Measurements from ENCODE around the gene DENND4A. TPM values are rescaled to one million over a fixed set of nuclear protein-coding genes. Genes with fewer than 3 reads are reported as not detected.
A peak's percentile ranks its signal among the peaks of the same experiment; 100 is the strongest.

DENND4A gene
- total and polyA plus RNA-seq, 9 of the 15 experiments (the other 6 are each of a cell fraction or from before 2014, with no cell fraction given) = 6.8 to 32.3 (median 19.9) TPM

DNA sequence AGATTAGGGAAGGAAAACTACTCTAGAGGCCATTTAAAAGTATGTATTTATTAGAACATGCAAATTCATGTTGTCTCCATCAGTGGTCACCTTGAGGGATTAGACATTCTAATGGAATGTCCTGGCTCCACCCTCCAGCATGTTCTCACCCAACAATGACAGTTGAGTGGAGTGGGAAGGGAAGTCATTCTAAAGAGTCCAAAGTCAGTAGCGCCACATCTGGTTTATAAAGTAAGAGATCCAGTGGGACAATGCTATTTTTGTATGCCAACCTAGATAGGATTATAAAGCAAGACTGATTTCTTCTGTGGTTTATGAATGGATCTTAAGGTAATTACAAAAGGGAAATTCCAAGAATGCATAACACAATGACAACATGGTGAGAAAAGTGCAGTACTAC is 137.1 kb downstream of the DENND4A start:
- FAIRE-seq (no peak), DNase-seq (ENCODE audit: extremely low read depth in 1 of 4, low spot score in 3 of 4) (no peak), ATAC-seq (no peak)
- H3K4me1 ChIP-seq (replicated peaks in 1 of 2; ENCODE audit: control insufficient read depth in 2 of 2, insufficient read depth in 2 of 2, low read length in 2 of 2) = peaks cover 0 to 7% of the 10 kb centered on the region in 2 experiments; a peak in 2 of 5 replicates
- H3K9ac ChIP-seq (ENCODE audit: insufficient read depth in 1 of 2, low read depth in 2 of 2, low read length in 2 of 2) = no peak overlapping the region
- CTCF ChIA-PET (ENCODE audit: low intra/inter-chr PET ratio) = no interaction called here
- peaks cover 18% of the 10 kb centered on the region; the same call in 2 of the 3 replicates for H3K36me3 ChIP-seq (ENCODE audit: control insufficient read depth, insufficient read depth, low read length)
- no peaks in the 10 kb centered on the region for H3K9me1 ChIP-seq (ENCODE audit: control insufficient read depth, insufficient read depth, low read length)
- in situ Hi-C loops (cut with MboI) (no loop called here), intact Hi-C loops (cut with micrococcal nuclease) (no loop called here)
- H3K4me2 ChIP-seq (ENCODE audit: insufficient read depth, low read length) = no peak overlapping the region
- no peak overlapping the region for H3K4me3 ChIP-seq
- WGBS (ENCODE audit: insufficient coverage, low coverage, missing lambda C conversion rate) = 100% methylated on average over 1 of the region's 1 CpG
- H3K27me3 ChIP-seq (ENCODE audit: control insufficient read depth in 2 of 2, insufficient read depth in 2 of 2, low read length in 2 of 2) = no peaks in the 10 kb centered on the region
- H3K27ac ChIP-seq (ENCODE audit: extremely low read depth, low read depth, low read length) = no peak overlapping the region
- H4K20me1 ChIP-seq (replicated peaks; ENCODE audit: control insufficient read depth, insufficient read depth, low read length) = no peaks in the 10 kb centered on the region
- H3K9me3 ChIP-seq (replicated peaks; ENCODE audit: control insufficient read depth, insufficient read depth, low read depth, low read length) = no peaks in the 10 kb centered on the region
- no peaks in the 10 kb centered on the region for H3K79me2 ChIP-seq (ENCODE audit: control insufficient read depth, insufficient read depth, low read length)
- TF ChIP-seq ZEB2 (IDR thresholded peaks at IDR 0.05) = no peak
- TF ChIP-seq FOXP1 (CRISPR knock-in tag; IDR thresholded peaks at IDR 0.05) = no peak
- TF ChIP-seq ZFPM2 (CRISPR knock-in tag; IDR thresholded peaks at IDR 0.05) = no peak
- TF ChIP-seq KHSRP (IDR thresholded peaks at IDR 0.05) = no peak
- TF ChIP-seq TEAD4 (IDR thresholded peaks at IDR 0.05; ENCODE audit: low read length) = no peak
- TF ChIP-seq TEAD4 (CRISPR knock-in tag; IDR thresholded peaks at IDR 0.05; ENCODE audit: borderline replicate concordance) = no peak
- TF ChIP-seq, protein P1, sequence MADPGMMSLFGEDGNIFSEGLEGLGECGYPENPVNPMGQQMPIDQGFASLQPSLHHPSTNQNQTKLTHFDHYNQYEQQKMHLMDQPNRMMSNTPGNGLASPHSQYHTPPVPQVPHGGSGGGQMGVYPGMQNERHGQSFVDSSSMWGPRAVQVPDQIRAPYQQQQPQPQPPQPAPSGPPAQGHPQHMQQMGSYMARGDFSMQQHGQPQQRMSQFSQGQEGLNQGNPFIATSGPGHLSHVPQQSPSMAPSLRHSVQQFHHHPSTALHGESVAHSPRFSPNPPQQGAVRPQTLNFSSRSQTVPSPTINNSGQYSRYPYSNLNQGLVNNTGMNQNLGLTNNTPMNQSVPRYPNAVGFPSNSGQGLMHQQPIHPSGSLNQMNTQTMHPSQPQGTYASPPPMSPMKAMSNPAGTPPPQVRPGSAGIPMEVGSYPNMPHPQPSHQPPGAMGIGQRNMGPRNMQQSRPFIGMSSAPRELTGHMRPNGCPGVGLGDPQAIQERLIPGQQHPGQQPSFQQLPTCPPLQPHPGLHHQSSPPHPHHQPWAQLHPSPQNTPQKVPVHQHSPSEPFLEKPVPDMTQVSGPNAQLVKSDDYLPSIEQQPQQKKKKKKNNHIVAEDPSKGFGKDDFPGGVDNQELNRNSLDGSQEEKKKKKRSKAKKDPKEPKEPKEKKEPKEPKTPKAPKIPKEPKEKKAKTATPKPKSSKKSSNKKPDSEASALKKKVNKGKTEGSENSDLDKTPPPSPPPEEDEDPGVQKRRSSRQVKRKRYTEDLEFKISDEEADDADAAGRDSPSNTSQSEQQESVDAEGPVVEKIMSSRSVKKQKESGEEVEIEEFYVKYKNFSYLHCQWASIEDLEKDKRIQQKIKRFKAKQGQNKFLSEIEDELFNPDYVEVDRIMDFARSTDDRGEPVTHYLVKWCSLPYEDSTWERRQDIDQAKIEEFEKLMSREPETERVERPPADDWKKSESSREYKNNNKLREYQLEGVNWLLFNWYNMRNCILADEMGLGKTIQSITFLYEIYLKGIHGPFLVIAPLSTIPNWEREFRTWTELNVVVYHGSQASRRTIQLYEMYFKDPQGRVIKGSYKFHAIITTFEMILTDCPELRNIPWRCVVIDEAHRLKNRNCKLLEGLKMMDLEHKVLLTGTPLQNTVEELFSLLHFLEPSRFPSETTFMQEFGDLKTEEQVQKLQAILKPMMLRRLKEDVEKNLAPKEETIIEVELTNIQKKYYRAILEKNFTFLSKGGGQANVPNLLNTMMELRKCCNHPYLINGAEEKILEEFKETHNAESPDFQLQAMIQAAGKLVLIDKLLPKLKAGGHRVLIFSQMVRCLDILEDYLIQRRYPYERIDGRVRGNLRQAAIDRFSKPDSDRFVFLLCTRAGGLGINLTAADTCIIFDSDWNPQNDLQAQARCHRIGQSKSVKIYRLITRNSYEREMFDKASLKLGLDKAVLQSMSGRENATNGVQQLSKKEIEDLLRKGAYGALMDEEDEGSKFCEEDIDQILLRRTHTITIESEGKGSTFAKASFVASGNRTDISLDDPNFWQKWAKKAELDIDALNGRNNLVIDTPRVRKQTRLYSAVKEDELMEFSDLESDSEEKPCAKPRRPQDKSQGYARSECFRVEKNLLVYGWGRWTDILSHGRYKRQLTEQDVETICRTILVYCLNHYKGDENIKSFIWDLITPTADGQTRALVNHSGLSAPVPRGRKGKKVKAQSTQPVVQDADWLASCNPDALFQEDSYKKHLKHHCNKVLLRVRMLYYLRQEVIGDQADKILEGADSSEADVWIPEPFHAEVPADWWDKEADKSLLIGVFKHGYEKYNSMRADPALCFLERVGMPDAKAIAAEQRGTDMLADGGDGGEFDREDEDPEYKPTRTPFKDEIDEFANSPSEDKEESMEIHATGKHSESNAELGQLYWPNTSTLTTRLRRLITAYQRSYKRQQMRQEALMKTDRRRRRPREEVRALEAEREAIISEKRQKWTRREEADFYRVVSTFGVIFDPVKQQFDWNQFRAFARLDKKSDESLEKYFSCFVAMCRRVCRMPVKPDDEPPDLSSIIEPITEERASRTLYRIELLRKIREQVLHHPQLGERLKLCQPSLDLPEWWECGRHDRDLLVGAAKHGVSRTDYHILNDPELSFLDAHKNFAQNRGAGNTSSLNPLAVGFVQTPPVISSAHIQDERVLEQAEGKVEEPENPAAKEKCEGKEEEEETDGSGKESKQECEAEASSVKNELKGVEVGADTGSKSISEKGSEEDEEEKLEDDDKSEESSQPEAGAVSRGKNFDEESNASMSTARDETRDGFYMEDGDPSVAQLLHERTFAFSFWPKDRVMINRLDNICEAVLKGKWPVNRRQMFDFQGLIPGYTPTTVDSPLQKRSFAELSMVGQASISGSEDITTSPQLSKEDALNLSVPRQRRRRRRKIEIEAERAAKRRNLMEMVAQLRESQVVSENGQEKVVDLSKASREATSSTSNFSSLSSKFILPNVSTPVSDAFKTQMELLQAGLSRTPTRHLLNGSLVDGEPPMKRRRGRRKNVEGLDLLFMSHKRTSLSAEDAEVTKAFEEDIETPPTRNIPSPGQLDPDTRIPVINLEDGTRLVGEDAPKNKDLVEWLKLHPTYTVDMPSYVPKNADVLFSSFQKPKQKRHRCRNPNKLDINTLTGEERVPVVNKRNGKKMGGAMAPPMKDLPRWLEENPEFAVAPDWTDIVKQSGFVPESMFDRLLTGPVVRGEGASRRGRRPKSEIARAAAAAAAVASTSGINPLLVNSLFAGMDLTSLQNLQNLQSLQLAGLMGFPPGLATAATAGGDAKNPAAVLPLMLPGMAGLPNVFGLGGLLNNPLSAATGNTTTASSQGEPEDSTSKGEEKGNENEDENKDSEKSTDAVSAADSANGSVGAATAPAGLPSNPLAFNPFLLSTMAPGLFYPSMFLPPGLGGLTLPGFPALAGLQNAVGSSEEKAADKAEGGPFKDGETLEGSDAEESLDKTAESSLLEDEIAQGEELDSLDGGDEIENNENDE (IDR thresholded peaks at IDR 0.05; ENCODE audit: low read depth, low read length) = no peak
- no peak for TF ChIP-seq HNRNPUL1 (IDR thresholded peaks at IDR 0.05; ENCODE audit: low read length)
- TF ChIP-seq NR4A1 (CRISPR knock-in tag; IDR thresholded peaks at IDR 0.05) = no peak
- TF ChIP-seq NR4A1 (tag; IDR thresholded peaks at IDR 0.05) = no peak
- no peak for TF ChIP-seq KDM2B (CRISPR knock-in tag; IDR thresholded peaks at IDR 0.05)
- TF ChIP-seq GATA2 (CRISPR knock-in tag; IDR thresholded peaks at IDR 0.05) = no peak
- no peak for TF ChIP-seq FOXJ3 (CRISPR knock-in tag; IDR thresholded peaks at IDR 0.05)
- no peak for TF ChIP-seq CC2D1A (IDR thresholded peaks at IDR 0.05)
- TF ChIP-seq CREBBP (IDR thresholded peaks at IDR 0.05; ENCODE audit: low read depth, low read length) = no peak
- H2AFZ ChIP-seq (ENCODE audit: low read depth, low read length) = no peak overlapping the region
- TSS peak; percentile 42 for BruUV-seq (replicated peaks)
- POLR2A ChIA-PET = interaction anchor here (0.8 kb wide), 1 partner anchor 657 kb away, joined by 3 read pairs; no protein-coding TSS in a partner anchor
